Hypothalamus (tissue), 51 donors: ENCODE results near the gene CCDC68.

Experiments used
- DNase-seq, 51 donors: peaks; one replicate each; lab custom pipeline; 2025; lab: John Stamatoyannopoulos, UW

The CCDC68 gene

GRCh38 chr18:54923339-54923956, 35.8 kb downstream of the CCDC68 start:
- DNase-seq = no peak

- no peak for DNase-seq
Measured at GRCh38 chr18:54919412-54919811, 39.8 kb downstream of the CCDC68 start.

GRCh38 chr18:54918060-54918459, 41.2 kb downstream of the CCDC68 start:
- DNase-seq = no peak

GRCh38 chr18:54916507-54916906, 42.8 kb downstream of the CCDC68 start:
- no peak for DNase-seq

GRCh38 chr18:54914816-54915215, 44.4 kb downstream of the CCDC68 start:
- no peak for DNase-seq

- no peak for DNase-seq
Measured at GRCh38 chr18:54911551-54911950, 47.7 kb downstream of the CCDC68 start.

- DNase-seq = no peak
Measured at GRCh38 chr18:54910161-54910919, 48.9 kb downstream of the CCDC68 start.

GRCh38 chr18:54909538-54909937, 49.7 kb downstream of the CCDC68 start:
- no peak for DNase-seq

GRCh38 chr18:54906331-54907185, 52.7 kb downstream of the CCDC68 start:
- no peak for DNase-seq

- no peak for DNase-seq
Measured at GRCh38 chr18:54905629-54906028, 53.6 kb downstream of the CCDC68 start.

- DNase-seq = no peak
Measured at GRCh38 chr18:54904581-54904980, 54.7 kb downstream of the CCDC68 start.

GRCh38 chr18:54900290-54900689, 59.0 kb downstream of the CCDC68 start:
- no peak for DNase-seq

GRCh38 chr18:54899500-54899899, 59.8 kb downstream of the CCDC68 start:
- no peak for DNase-seq

- DNase-seq = no peak
Measured at GRCh38 chr18:54888933-54889332, 70.3 kb downstream of the CCDC68 start.

GRCh38 chr18:54888378-54888777, 70.9 kb downstream of the CCDC68 start:
- no peak for DNase-seq

- DNase-seq = no peak
Measured at GRCh38 chr18:54883816-54884604, 75.3 kb downstream of the CCDC68 start.

GRCh38 chr18:54882318-54882717, 76.9 kb downstream of the CCDC68 start:
- DNase-seq = no peak

- DNase-seq = no peak
Measured at GRCh38 chr18:54881229-54881768, 78.0 kb downstream of the CCDC68 start.

- DNase-seq = no peak
Measured at GRCh38 chr18:54880395-54881105, 78.7 kb downstream of the CCDC68 start.

- DNase-seq = no peak
Measured at GRCh38 chr18:54879691-54880090, 79.6 kb downstream of the CCDC68 start.
